GM23248 (cell line): ENCODE results near the gene TSPAN7.

Source experiments
- EZH2 ChIP-seq: fragments of 200-600 bp; sonication (generic); IDR thresholded peaks from 2 replicates; pipeline ENCODE4 v1.6.1; 2018; ENCODE audit warnings: antibody characterized with exemption, mild to moderate bottlenecking; ENCODE audit not compliant: insufficient read depth, poor library complexity, severe bottlenecking
- EZH2phosphoT487 ChIP-seq: fragments of 200-600 bp; sonication (generic); IDR thresholded peaks from 2 replicates; pipeline ENCODE4 v1.6.1; 2018; ENCODE audit warnings: antibody characterized with exemption, moderate library complexity, mild to moderate bottlenecking, low read depth; ENCODE audit not compliant: insufficient read depth

GRCh38 chrX:38726612-38727011 is 165.3 kb downstream of the TSPAN7 start:
- no peak for TF ChIP-seq EZH2
- no peak for TF ChIP-seq EZH2phosphoT487
